HG02763 (cell line): Measurements from ENCODE around the gene CADM1.
"Not testable (repeated sequence)": the region's sequence is repeated elsewhere in the genome, so short reads cannot be mapped to it uniquely, and the experiment has no call there.

ENCODE experiments used
- ATAC-seq: cut with Tn5 transposase; IDR thresholded peaks from one replicate; pipeline ENCODE4 v1.9.1; 2021; ENCODE audit warnings: mild to moderate bottlenecking, moderate library complexity; ENCODE audit not compliant: unreplicated experiment

CADM1 gene

GRCh38 chr11:115481528-115481927, 22.7 kb downstream of the CADM1 start:
- ATAC-seq = no peak

GRCh38 chr11:115480611-115481010, 23.6 kb downstream of the CADM1 start:
- no peak for ATAC-seq

- ATAC-seq = no peak
Measured at GRCh38 chr11:115477410-115477809, 26.8 kb downstream of the CADM1 start.

DNA sequence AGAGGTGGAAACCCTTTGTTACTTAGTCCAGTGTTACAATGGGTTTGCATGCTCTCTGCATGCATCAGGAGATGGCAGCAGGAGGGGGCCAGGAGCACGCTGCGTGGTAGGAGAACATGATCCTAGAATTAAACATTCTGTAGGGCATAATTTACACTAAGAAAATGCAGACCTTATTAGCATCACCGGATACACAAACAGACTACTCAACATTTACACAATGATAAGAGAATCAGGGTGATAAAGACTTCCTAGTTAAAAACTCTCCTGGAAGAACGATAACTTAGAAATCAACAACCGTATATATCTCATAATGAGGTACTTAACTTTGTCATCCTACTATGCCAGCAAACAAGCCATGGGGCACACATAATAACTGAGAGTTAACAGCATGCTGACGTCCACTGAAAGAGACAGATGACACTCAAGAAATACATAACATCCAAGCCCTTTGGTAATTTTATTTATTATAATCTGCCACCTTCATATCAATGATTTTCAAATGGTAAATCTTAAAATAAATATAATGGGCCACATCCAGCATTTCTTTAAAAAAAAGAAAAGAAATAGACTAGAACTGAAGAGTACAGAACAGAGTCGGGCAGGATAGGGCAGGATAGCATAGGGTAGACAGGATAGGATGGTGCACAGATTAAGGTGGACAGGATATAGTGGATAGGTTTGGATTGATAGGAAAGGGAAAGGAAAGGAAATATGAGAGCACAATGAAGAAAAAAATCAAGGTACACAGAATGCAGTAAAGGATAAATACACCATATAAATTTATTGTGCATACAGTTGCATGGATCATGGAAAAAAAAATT, 27.5 kb downstream of the CADM1 start:
- no peak for ATAC-seq

DNA sequence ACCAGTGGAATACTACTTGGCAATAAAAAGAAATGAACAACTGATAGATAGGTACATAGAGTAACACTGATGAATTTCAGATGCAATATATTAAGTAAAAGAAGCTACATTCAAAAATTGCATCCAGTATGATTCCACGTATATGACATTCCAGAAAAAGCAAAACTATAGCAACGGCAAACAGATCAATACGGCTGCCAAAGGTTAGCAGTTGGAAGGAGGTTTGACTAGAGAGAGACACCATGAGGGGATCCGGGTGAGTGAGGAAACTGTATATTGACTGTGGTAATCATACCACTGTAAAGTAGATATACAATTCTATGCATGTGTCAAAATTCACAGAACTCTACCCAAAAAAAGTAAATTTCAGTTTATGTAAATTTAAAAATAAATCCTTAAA, 28.7 kb downstream of the CADM1 start:
- ATAC-seq = no peak

- not testable (repeated sequence) for ATAC-seq
Measured at GRCh38 chr11:115474306-115474705, 29.9 kb downstream of the CADM1 start.

DNA sequence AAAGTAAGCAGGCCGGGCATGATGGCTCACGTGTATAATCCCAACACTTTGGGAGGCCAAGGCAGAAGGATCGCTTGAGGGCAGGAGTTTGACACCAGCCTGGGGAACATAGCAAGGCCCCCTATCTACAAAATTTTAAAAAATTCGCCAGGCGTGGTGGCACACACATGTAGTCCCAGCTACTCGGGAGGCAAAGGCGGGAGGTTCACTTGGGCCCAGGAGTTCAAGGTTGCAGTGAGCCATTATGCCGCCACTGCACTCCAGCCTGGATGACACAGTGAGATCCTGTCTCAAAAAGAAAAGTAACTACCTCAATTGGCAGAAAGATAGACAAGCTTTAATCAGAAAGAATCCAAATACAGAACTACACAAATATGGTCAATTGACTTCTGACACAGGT, 31.0 kb downstream of the CADM1 start:
- no peak for ATAC-seq

DNA sequence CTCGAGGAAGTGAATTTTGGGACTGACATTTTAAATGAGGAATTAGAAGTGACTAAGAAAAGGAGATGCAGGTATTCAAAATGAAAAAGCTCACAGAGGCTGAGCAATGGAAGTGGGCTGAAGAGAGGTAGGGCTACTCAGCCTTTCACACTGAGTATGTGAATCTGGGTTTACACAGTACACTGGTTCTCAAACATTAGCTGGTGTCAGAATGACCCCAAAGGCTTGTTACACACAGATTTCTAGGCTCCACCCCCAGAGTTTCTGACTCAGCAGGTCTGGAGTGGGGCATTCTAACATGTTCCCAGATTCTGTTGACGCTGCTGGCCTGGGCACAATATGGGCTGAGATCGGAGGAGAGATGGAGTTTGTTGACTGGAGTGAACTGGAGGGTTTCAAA, 32.8 kb downstream of the CADM1 start:
- peak; percentile 75 for ATAC-seq

DNA sequence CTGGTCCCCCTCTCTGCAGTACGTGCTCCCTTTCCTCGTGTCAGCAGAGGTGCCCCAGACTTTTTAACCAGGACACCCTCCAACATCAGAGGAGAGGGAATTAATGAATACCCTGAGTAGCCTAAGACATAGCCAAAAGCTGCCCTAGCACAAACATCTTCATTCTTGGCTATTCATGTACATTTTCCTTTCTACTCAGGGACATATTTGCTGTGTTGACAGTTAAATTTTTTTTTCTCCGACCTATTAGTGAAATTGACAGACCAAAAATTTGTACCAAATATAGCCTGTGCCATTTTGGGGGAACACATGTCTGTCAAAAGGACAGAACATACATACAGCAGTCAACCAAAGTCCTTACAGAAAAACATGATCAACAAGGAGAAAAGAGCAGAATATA, 33.3 kb downstream of the CADM1 start:
- ATAC-seq = no peak

GRCh38 chr11:115469361-115469760, 34.9 kb downstream of the CADM1 start:
- ATAC-seq = no peak

GRCh38 chr11:115466122-115466521, 38.1 kb downstream of the CADM1 start:
- no peak for ATAC-seq

GRCh38 chr11:115464269-115464668, 39.9 kb downstream of the CADM1 start:
- ATAC-seq = no peak

DNA sequence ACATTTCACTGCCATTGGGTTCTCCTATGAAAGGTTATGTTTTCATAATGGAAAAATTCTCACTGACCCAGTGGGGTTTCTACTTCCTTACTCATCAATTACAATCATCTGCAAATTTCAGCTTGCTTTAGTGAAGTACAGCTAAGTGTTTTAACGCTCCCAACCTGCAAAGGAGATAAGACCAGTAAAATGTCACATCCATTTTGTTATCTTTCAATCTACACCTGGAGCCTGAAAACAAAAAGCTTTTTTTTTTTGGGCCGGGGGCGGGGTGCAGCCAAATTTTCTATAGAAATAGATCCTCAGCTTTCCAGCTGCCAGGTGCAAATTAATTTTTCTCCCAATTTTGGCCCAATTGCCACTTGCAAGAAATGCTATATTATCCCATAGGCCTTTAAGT, 40.6 kb downstream of the CADM1 start:
- no peak for ATAC-seq

DNA sequence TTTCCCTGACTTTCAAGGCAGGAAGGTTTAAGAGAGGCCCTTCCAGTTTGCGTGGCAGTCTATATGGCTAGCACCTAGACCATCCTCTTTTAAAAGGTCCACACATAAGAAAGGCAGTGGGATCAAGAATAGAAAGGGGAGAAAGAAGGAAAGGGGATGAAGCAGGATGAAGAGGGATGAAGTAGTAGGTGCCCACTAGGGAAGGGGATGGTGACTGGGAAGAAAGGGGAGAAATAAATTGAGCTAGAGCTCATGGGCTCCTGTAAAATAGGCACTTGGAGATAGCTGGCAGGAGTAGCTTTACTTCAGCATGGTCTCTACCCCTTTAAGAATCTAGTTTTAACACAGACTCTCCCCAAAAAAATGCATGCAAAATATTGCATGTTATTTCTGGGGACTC, 41.5 kb downstream of the CADM1 start:
- no peak for ATAC-seq

DNA sequence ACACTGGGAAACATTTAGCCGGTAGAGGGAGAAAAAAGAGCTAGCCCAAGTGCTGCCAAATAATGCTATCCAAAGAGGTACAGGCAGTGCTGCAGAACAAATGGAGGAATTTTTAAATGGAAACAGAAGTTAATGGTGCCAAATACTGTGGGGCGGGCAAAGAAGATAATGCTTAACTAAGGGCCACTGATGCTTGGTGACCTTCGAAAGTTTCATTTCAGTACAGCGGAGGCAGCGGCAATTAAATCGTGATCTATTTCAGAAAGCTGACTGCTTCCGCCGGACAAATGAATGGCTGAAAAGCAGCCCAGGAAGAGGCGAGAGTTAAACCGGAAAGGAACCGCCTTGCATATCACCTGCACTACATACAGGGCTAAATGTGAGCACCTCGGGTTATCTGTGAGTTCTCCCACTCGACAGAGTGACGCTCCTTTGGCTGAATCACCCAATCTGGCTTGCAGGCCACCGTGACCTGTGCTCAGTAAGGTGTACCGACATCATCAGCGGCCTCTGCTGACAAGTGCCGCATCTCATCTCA, 42.1 kb downstream of the CADM1 start:
- no peak for ATAC-seq

DNA sequence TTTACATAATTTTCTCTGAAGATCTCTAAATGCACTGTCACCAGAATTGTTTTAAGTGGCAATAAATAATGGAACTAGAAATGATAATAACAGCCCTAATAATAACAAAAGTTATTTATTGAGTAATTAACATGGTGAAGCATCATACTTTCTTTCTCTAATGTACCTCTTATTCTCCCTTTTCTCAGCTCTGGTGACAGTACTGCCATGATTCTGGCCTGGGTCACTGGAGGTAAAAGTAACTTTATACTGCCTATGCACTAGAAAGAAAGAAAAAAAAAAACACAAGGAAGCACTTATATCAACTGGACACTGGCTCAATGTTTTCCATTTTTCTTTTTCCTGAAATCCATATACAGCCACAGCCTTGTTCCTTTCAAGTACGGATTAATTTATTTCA, 43.7 kb downstream of the CADM1 start:
- ATAC-seq = no peak

GRCh38 chr11:115459563-115459962, 44.7 kb downstream of the CADM1 start:
- no peak for ATAC-seq

GRCh38 chr11:115458877-115459276, 45.3 kb downstream of the CADM1 start:
- no peak for ATAC-seq

- ATAC-seq = no peak
Measured at GRCh38 chr11:115456019-115456418, 48.2 kb downstream of the CADM1 start.

DNA sequence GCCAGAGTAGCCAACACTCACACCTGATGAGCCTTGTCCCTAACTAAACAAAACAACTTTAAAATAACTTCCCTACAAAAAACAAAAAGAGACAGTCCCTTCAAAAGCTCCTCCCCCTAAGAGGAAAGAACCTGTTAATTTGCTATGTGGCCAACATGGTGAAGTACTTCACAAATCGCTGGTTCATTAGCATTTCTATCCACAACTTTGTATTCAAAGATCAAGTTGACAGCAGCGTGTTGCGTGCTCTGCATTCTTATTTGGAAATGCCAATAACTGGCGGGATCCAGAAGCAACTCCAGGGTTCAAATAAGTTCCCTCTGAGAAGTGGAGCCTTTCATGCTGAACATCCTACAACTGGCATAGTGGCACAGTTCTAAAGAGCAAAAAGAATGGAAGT, 48.6 kb downstream of the CADM1 start:
- no peak for ATAC-seq

DNA sequence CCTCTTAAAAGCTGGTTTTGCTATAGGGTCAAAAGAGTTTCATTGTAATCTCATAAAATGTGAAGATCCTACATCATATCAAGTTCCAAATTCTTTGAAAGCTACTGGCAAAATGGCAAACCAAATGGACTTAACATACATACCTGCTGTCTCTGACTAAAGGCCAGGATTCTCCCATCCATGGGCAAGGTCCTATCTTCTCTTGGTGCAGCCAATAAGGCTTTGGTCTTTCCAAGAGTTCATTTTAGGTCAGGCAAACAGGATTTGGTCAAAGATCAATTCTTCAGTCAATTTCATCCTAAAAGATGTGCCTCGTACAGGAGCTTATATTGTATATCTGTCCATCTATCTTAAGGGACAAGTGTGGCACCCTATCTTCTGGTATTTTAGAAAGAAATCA, 49.7 kb downstream of the CADM1 start:
- no peak for ATAC-seq

DNA sequence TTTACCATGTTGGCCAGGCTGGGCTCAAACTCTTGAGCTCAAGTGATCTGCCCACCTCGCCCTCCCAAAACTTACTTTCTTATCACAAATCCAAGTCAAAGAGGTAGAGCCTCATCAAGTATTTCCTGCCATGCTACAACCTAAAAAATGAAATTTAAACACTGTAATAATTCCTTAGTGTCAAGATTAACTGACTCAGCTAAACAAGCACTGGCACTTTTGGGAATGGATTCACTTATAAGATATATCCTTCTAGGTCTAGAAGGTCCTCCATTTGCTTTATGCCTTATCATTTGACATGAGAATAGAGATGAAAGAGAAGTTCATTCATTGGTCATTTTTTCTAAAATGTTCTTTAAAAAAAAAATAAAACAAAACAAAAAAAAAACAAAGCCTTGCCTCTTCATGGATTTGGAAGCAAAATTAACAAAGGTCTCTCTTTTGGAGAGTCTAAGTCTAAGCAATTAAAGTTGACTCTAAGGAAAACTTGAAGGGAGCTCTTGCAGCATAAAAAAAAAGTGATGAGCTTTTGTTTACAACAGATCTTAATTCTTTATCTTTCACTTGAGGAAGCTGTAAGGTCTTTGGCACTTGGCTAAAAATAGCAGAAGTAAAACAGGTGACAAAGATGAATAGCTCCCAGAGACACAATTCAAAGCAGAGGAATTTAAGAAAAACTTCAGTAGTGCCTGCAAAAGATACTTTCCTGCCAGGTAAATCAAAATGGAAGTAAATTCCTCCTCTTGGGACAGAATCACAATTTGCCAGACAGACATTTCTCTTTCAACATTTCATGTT, 50.3 kb downstream of the CADM1 start:
- no peak for ATAC-seq
